SK-N-SH (cell line): Measurements from ENCODE around the gene ASPSCR1. TPM values are rescaled to one million over a fixed set of nuclear protein-coding genes. Genes with fewer than 3 reads are reported as not detected.
A peak's percentile ranks its signal among the peaks of the same experiment; 100 is the strongest.

ENCODE experiments used
- CTCF ChIA-PET: fragments of 300-600, 350-600 bp; formaldehyde crosslinking; extraction: SDS; loops from one replicate; lab custom pipeline; 2021; lab: Yijun Ruan, JAX
- POLR2A ChIA-PET: fragments of 350-600 bp; sonication (Branson Sonifier 250); formaldehyde crosslinking; extraction: SDS; loops from one replicate; lab custom pipeline; 2020; ENCODE audit warnings: antibody characterized with exemption, inconsistent platforms; lab: Yijun Ruan, JAX
- DNase-seq: peaks from one replicate; pipeline ENCODE4 v3.0.0; 2012
- H2AFZ ChIP-seq: fragments of 200-600 bp; sonication (generic); 2 replicates; pipeline ENCODE4 v1.8.1; 2016; ENCODE audit warnings: antibody characterized with exemption, mild to moderate bottlenecking, low read depth
- H3F3A ChIP-seq: fragments of 200-600 bp; sonication (generic); replicated peaks from 2 replicates; pipeline ENCODE3; 2016; ENCODE audit warnings: antibody characterized with exemption, mild to moderate bottlenecking; ENCODE audit not compliant: insufficient read depth
- H3K27ac ChIP-seq, 2 experiments: fragments of 200-500 bp in 1 of 2; fragments of 200-600 bp in 1 of 2; sonication (Bioruptor generic) in 1 of 2; sonication (generic), shearing (Covaris generic) in 1 of 2; 2 replicates each; pipeline versions ENCODE4 v1.5.1 to v1.6.1; 2014 to 2016; ENCODE audit warnings: low read depth in 2 of 2, inconsistent platforms in 1 of 2, low read length in 1 of 2, mild to moderate bottlenecking in 1 of 2, mixed read lengths in 1 of 2
- H3K27me3 ChIP-seq: fragments of 200-600 bp; sonication (generic), shearing (Covaris generic); 2 replicates; pipeline ENCODE4 v1.6.1; 2016; ENCODE audit warnings: mixed run types; ENCODE audit not compliant: insufficient read depth
- H3K36me3 ChIP-seq, 2 experiments: fragments of 200-500 bp in 1 of 2; fragments of 200-600 bp in 1 of 2; sonication (Bioruptor generic) in 1 of 2; sonication (generic) in 1 of 2; replicated peaks in 1 of 2; 2 replicates each; pipeline versions ENCODE3 to v1.5.1; 2014 to 2016; ENCODE audit warnings: low read length in 1 of 2, mild to moderate bottlenecking in 1 of 2; ENCODE audit not compliant: insufficient read depth in 2 of 2, control insufficient read depth in 1 of 2
- H3K4me1 ChIP-seq, 2 experiments: fragments of 200-500 bp in 1 of 2; fragments of 200-600 bp in 1 of 2; sonication (Bioruptor generic) in 1 of 2; sonication (generic), shearing (Covaris generic) in 1 of 2; 2 replicates each; pipeline versions ENCODE4 v1.5.1 to v1.6.1; 2014 to 2016; ENCODE audit warnings: low read depth in 1 of 2, low read length in 1 of 2, mixed run types in 1 of 2; ENCODE audit not compliant: insufficient read depth in 2 of 2, control insufficient read depth in 1 of 2
- H3K4me2 ChIP-seq: fragments of 200-600 bp; sonication (generic), shearing (Covaris generic); 2 replicates; pipeline ENCODE4 v1.6.1; 2017; ENCODE audit warnings: mixed run types
- H3K4me3 ChIP-seq, 2 experiments: fragments of 200-500 bp in 1 of 2; fragments of 200-600 bp in 1 of 2; sonication (Bioruptor generic) in 1 of 2; sonication (generic), shearing (Covaris generic) in 1 of 2; 2 replicates each; pipeline versions ENCODE4 v1.5.1 to v1.8.1; 2014 to 2016; ENCODE audit warnings: low read depth in 2 of 2, inconsistent platforms in 1 of 2, low read length in 1 of 2, mild to moderate bottlenecking in 1 of 2, mixed read lengths in 1 of 2, moderate library complexity in 1 of 2
- H3K79me2 ChIP-seq: fragments of 200-600 bp; sonication (generic); 2 replicates; pipeline ENCODE4 v1.8.1; 2017; ENCODE audit warnings: mild to moderate bottlenecking; ENCODE audit not compliant: insufficient read depth
- H3K9ac ChIP-seq: fragments of 200-600 bp; sonication (generic); 2 replicates; pipeline ENCODE4 v1.6.1; 2017; ENCODE audit warnings: mixed run types
- H3K9me2 ChIP-seq: fragments of 200-600 bp; sonication (generic); 2 replicates; pipeline ENCODE4 v1.6.1; 2017; ENCODE audit warnings: mixed run types
- H3K9me3 ChIP-seq: fragments of 200-600 bp; sonication (generic); 2 replicates; pipeline ENCODE4 v1.6.1; 2017; ENCODE audit warnings: mixed run types, mild to moderate bottlenecking, moderate library complexity
- H4K20me1 ChIP-seq: fragments of 200-600 bp; sonication (generic); 2 replicates; pipeline ENCODE4 v1.6.1; 2017; ENCODE audit warnings: mild to moderate bottlenecking, mixed run types; ENCODE audit not compliant: insufficient read depth
- EP300 ChIP-seq, 2 experiments: IDR thresholded peaks; 2 replicates each; pipeline versions ENCODE4 v1.4.0 to v1.6.1; 2012; ENCODE audit warnings: borderline replicate concordance in 1 of 2, low read depth in 1 of 2, low read length in 1 of 2
- EZH2phosphoT487 ChIP-seq: fragments of 200-600 bp; sonication (generic); IDR thresholded peaks from 2 replicates; pipeline ENCODE4 v1.6.1; 2017; ENCODE audit warnings: low read depth, mixed run types, mild to moderate bottlenecking, antibody characterized with exemption, moderate library complexity, borderline replicate concordance
- SIN3A ChIP-seq: IDR thresholded peaks from 2 replicates; pipeline ENCODE4 v1.6.1; 2012; ENCODE audit warnings: low read depth, mild to moderate bottlenecking, low read length, moderate library complexity, borderline replicate concordance
- WGBS: methylation state at CpG from one replicate; pipeline ENCODE4 v1.1.6; 2017; ENCODE audit warnings: low lambda C conversion rate; 5-methylcytosine and 5-hydroxymethylcytosine counted together
- polyA plus RNA-seq, 3 experiments: library from polyadenylated mRNA; depleted of rRNA; stranded (reverse); fragments of >200 nt; gene quantifications; 2 replicates each; pipeline ENCODE4 v1.2.3, GENCODE V29; 2012
- TF ChIP-seq, protein P1 (sequence below): fragments of 200-600 bp; sonication (generic); IDR thresholded peaks from 2 replicates; pipeline ENCODE4 v1.6.1; 2017; ENCODE audit warnings: antibody characterized with exemption, mild to moderate bottlenecking, moderate library complexity

ASPSCR1 gene
- polyA plus RNA-seq, 1 of the 3 experiments (the other 2 are of a cell fraction), result 36.2 TPM

DNA sequence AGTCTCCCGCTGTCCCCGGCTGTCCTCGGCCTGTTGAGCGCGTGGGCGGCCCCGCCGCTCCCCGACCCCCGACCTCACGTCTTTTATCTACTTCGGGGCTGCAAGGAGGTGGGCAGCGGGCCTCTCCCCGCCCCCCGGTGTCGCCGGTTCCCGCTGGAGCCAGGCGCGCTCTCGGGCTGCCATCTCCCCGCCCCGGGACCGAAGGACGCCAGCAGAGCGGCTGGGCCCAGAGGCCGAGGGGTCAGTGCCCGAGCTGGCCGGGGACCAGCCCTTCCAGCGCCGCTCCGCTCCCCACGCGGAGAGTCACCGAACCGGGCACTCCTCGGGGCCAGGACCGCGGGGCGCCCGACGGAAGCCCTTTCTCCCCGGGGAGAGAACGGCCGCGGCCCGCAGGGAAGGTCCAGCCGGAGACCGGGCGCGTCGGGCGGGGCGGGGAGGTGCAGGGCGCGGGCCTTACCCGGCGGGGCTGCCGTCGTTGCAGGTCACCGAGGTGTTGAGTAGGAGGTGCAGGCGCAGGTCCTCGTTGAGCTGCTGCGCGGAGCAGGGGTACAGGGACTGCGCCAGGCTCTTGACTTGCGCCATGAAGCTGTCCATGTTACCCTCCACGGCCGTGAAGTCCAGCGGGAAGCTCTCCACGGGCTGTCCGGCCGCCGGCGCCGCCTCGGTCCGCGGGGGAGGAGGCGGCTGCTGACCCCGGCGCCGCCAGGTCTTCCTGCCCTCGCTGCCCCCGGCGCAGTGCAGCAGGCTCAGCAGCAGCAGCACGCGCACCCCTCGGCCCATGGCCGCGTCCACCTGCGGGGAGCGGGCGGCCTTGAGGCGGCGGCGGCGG, 17.1 kb upstream of the ASPSCR1 start:
- no peak overlapping the region for H3K27ac ChIP-seq
- no peaks in the 10 kb centered on the region for H4K20me1 ChIP-seq
- H3K79me2 ChIP-seq, result no peaks in the 10 kb centered on the region
- H3K4me1 ChIP-seq, result peaks cover 0 to 25% of the 10 kb centered on the region in 2 experiments; a peak in 1 of 4 replicates
- H3K27me3 ChIP-seq, result peaks cover 18% of the 10 kb centered on the region
- peak overlapping the region; percentile 72 for H3K4me2 ChIP-seq
- H3K9ac ChIP-seq, result no peak overlapping the region
- H3F3A ChIP-seq, result peaks cover 9% of the 10 kb centered on the region
- H3K9me3 ChIP-seq, result no peaks in the 10 kb centered on the region
- WGBS, result 3% methylated on average over 40 of the region's 98 CpGs
- CTCF ChIA-PET, result interaction anchor here (0.6 to 14.5 kb wide), 57 partner anchors 8 to 349 kb away, joined by 3 to 1216 read pairs (median 6); partner anchors contain the start of genes ANAPC11, ARHGDIA, ASPSCR1 and CENPX
- no peaks in the 10 kb centered on the region for H3K36me3 ChIP-seq
- H3K4me3 ChIP-seq, result peak overlapping the region in 1 of 2 experiments; percentile 40; a peak in 3 of 4 replicates
- TF ChIP-seq EZH2phosphoT487 (peak; percentile 91), EP300 (IDR thresholded peaks at IDR 0.05; ENCODE audit: borderline replicate concordance in 1 of 2, low read depth in 1 of 2, low read length in 1 of 2) (no peak)
- TF ChIP-seq, all 33 proteins: peak for 1
- H2AFZ ChIP-seq, result peak overlapping the region; percentile 51; the same call in 1 of the 2 replicates
- POLR2A ChIA-PET, result interaction anchor here (0.9 to 2.3 kb wide), 8 partner anchors 17 to 77 kb away, joined by 3 to 41 read pairs (median 4); partner anchors contain the start of genes ASPSCR1, CENPX, DCXR and LRRC45
- DNase-seq, result no peak
- no peaks in the 10 kb centered on the region for H3K9me2 ChIP-seq

DNA sequence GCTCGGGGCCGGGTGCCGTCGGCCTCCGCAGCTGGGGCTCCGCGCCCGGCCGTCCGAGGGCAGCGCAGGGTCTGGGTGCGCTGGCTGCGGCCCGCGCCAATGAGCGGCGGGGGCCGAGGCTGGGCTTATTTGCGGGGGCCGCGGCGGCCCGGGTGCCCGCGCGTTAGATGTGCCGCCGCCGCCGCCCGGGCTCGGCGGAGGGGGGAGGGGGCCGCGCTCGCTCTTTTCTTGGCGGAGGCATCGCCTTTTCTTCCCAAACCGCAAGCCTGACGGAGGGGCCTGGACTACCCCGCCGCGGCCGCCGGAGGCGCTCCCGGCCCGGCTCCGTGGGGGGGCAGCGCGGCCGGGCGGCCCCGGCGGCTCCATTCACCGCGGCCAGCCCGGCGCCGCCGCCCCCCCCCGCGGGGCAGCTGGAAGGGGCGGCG, 16.3 kb upstream of the ASPSCR1 start, which contains the start of gene NOTUM:
TSS of gene NOTUM (minus strand) at position 101 of the 425 bp plus-strand sequence. CDS start 278 bp downstream, outside the sequence.
- Histone ChIP-seq H3F3A (peaks cover 13% of the 10 kb centered on the region), H3K36me3 (no peaks in the 10 kb centered on the region), H3K4me3 (peak within 1 kb of the TSS in 1 of 2 experiments; percentile 40; a peak in 2 of 4 replicates), H3K9me3 (no peaks in the 10 kb centered on the region), H3K9ac (no peak within 1 kb of the TSS), H3K27me3 (peaks cover 18% of the 10 kb centered on the region), H3K27ac (no peak within 1 kb of the TSS), H3K4me2 (peak within 1 kb of the TSS; percentile 72), H4K20me1 (no peaks in the 10 kb centered on the region), H2AFZ (peak within 1 kb of the TSS; percentile 51; the same call in 1 of the 2 replicates), H3K9me2 (no peaks in the 10 kb centered on the region), H3K79me2 (no peaks in the 10 kb centered on the region), H3K4me1 (peaks cover 0 to 26% of the 10 kb centered on the region in 2 experiments; a peak in 1 of 4 replicates)
- DNase-seq, result peak; percentile 90
- no peak for TF ChIP-seq SIN3A
- TF ChIP-seq, protein P1, sequence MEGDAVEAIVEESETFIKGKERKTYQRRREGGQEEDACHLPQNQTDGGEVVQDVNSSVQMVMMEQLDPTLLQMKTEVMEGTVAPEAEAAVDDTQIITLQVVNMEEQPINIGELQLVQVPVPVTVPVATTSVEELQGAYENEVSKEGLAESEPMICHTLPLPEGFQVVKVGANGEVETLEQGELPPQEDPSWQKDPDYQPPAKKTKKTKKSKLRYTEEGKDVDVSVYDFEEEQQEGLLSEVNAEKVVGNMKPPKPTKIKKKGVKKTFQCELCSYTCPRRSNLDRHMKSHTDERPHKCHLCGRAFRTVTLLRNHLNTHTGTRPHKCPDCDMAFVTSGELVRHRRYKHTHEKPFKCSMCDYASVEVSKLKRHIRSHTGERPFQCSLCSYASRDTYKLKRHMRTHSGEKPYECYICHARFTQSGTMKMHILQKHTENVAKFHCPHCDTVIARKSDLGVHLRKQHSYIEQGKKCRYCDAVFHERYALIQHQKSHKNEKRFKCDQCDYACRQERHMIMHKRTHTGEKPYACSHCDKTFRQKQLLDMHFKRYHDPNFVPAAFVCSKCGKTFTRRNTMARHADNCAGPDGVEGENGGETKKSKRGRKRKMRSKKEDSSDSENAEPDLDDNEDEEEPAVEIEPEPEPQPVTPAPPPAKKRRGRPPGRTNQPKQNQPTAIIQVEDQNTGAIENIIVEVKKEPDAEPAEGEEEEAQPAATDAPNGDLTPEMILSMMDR, result peak; percentile 42
- ChIA-PET CTCF (interaction anchor here (1.4 to 14.5 kb wide), 18 partner anchors 7 to 244 kb away, joined by 4 to 1216 read pairs (median 33); partner anchors contain the start of genes ARHGDIA, ASPSCR1, CENPX and DCXR), POLR2A (interaction anchor here (0.9 to 2.3 kb wide), 3 partner anchors 52 to 77 kb away, joined by 3 to 41 read pairs (median 6); partner anchors contain the start of genes CENPX, DCXR and LRRC45)
- WGBS, result 1% methylated on average over 24 of the region's 65 CpGs
